SU-DHL-6 (cell line): ENCODE data around the gene EPS8.

Experiments
- H2AFZ ChIP-seq: fragments of 200-600 bp; sonication (generic); 2 replicates; pipeline ENCODE4 v1.6.1; 2014; ENCODE audit warnings: low read depth, mild to moderate bottlenecking, moderate library complexity, mixed read lengths, antibody characterized with exemption, low read length; ENCODE audit not compliant: severe bottlenecking
- H3F3A ChIP-seq: fragments of 200-600 bp; shearing (Covaris generic); 2 replicates; pipeline ENCODE4 v1.6.0; 2016; ENCODE audit warnings: antibody characterized with exemption, mild to moderate bottlenecking; ENCODE audit not compliant: insufficient read depth
- H3K27ac ChIP-seq: fragments of 200-600 bp; sonication (generic); 2 replicates; pipeline ENCODE4 v1.5.1; 2016; ENCODE audit warnings: low read depth, mild to moderate bottlenecking, low read length, moderate library complexity, mixed read lengths
- H3K27me3 ChIP-seq: fragments of 200-600 bp; sonication (generic), shearing (Covaris generic); 2 replicates; pipeline ENCODE4 v1.6.0; 2014; ENCODE audit warnings: mild to moderate bottlenecking, low read length
- H3K36me3 ChIP-seq: fragments of 200-600 bp; sonication (generic); 2 replicates; pipeline ENCODE4 v1.6.1; 2014; ENCODE audit warnings: mild to moderate bottlenecking, low read length, mixed read lengths
- H3K4me2 ChIP-seq: fragments of 300-600, 200-600 bp; shearing (Covaris generic), sonication (generic); 2 replicates; pipeline ENCODE4 v1.6.0; 2014; ENCODE audit warnings: low read length, low read depth, mild to moderate bottlenecking; ENCODE audit not compliant: poor library complexity, severe bottlenecking
- H3K4me3 ChIP-seq: fragments of 200-600 bp; sonication (generic); 2 replicates; pipeline ENCODE4 v1.5.1; 2014; ENCODE audit warnings: antibody characterized with exemption, low read length, mild to moderate bottlenecking, mixed read lengths; ENCODE audit not compliant: insufficient read depth, poor library complexity, severe bottlenecking
- H3K79me2 ChIP-seq: fragments of 200-600 bp; sonication (generic); 2 replicates; pipeline ENCODE4 v1.6.1; 2014; ENCODE audit warnings: mild to moderate bottlenecking, low read length, moderate library complexity; ENCODE audit not compliant: insufficient read depth
- H3K9ac ChIP-seq: fragments of 200-600 bp; sonication (generic); 2 replicates; pipeline ENCODE4 v1.7.0; 2014; ENCODE audit warnings: mild to moderate bottlenecking, low read length
- H3K9me2 ChIP-seq: fragments of 200-600 bp; sonication (generic); replicated peaks from 2 replicates; pipeline ENCODE4 v1.6.1; 2014; ENCODE audit warnings: low read length; ENCODE audit not compliant: insufficient read depth
- H3K9me3 ChIP-seq: fragments of 200-600 bp; sonication (generic); 2 replicates; pipeline ENCODE4 v1.6.1; 2014; ENCODE audit warnings: low read length, mixed read lengths; ENCODE audit not compliant: insufficient read depth
- H4K20me1 ChIP-seq: fragments of 200-600 bp; sonication (generic); 2 replicates; pipeline ENCODE4 v1.6.1; 2014; ENCODE audit warnings: low read depth, mild to moderate bottlenecking, antibody characterized with exemption, low read length, moderate library complexity, mixed read lengths
- CTCF ChIP-seq: fragments of 200-600 bp; sonication (generic); IDR thresholded peaks from one replicate; pipeline ENCODE4 v1.5.1; 2017; ENCODE audit warnings: antibody characterized with exemption, mild to moderate bottlenecking, low read length, moderate library complexity; ENCODE audit not compliant: insufficient read depth, poor library complexity, severe bottlenecking
- EZH2phosphoT487 ChIP-seq: fragments of 200-600 bp; sonication (generic), shearing (Covaris generic); conservative IDR thresholded peaks from 2 replicates; pipeline ENCODE4 v1.6.1; 2018; ENCODE audit warnings: mild to moderate bottlenecking, antibody characterized with exemption, low read length, moderate library complexity, mixed read lengths

Gene EPS8

DNA sequence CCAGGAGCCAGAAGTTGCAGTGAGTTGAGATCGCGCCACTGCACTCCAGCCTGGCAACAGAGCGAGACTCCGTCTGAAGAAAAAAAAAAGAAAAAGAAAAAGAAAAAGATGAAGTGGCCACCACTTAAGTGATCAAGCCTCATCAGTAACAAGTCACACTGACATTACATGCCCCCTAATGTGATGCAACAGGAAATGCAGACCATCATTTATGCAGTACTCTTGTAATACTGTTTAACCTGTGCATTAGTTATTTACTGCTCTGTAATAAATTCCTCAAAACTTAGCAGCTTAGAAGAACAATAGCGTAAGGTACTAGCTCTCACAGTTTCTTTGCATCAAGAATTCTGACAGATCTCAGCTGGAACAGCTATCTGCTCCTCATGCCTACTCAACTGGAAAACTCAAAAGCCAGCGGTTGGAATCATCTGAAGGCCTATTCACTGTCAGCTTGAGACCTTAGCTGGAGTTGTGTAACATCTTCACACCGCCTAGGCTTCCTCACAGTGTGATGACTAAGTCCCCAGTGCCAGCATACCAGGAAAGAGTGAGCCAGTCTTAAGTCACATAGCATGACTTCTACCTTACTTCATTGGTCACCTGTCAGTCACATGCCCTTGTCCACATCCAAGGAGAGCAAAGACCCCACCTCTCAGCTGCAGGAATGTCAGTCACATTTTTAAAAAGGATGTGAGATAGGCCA, 31.5 kb downstream of the EPS8 start:
- Histone ChIP-seq H3K9me3 (no peaks in the 10 kb centered on the region), H2AFZ (no peak overlapping the region), H3K79me2 (no peaks in the 10 kb centered on the region), H4K20me1 (no peaks in the 10 kb centered on the region), H3K4me2 (no peak overlapping the region), H3K4me3 (no peak overlapping the region), H3K9me2 (no peaks in the 10 kb centered on the region), H3K9ac (no peak overlapping the region), H3K27ac (no peak overlapping the region), H3K27me3 (no peaks in the 10 kb centered on the region), H3K36me3 (no peaks in the 10 kb centered on the region), H3F3A (no peaks in the 10 kb centered on the region)
- TF ChIP-seq EZH2phosphoT487, result no peak
- TF ChIP-seq CTCF, result no peak

- Histone ChIP-seq H3K36me3 (no peaks in the 10 kb centered on the region), H3K27me3 (no peaks in the 10 kb centered on the region), H3K4me2 (no peak overlapping the region), H3K9me2 (no peaks in the 10 kb centered on the region), H3K4me3 (no peak overlapping the region), H3K79me2 (no peaks in the 10 kb centered on the region), H3F3A (no peaks in the 10 kb centered on the region), H2AFZ (no peak overlapping the region), H3K9me3 (no peaks in the 10 kb centered on the region), H3K9ac (no peak overlapping the region), H3K27ac (no peak overlapping the region), H4K20me1 (no peaks in the 10 kb centered on the region)
- TF ChIP-seq CTCF, result no peak
- no peak for TF ChIP-seq EZH2phosphoT487
Observed at GRCh38 chr12:15756822-15757221, 32.4 kb downstream of the EPS8 start.

- no peak overlapping the region for H3K9ac ChIP-seq
- no peaks in the 10 kb centered on the region for H4K20me1 ChIP-seq
- no peaks in the 10 kb centered on the region for H3K36me3 ChIP-seq
- H3K9me3 ChIP-seq, result no peaks in the 10 kb centered on the region
- H3K27ac ChIP-seq, result no peak overlapping the region
- H3K9me2 ChIP-seq, result no peaks in the 10 kb centered on the region
- H3K27me3 ChIP-seq, result no peaks in the 10 kb centered on the region
- no peaks in the 10 kb centered on the region for H3K79me2 ChIP-seq
- H3K4me2 ChIP-seq, result no peak overlapping the region
- no peak overlapping the region for H3K4me3 ChIP-seq
- TF ChIP-seq EZH2phosphoT487 (no peak), CTCF (no peak)
- H3F3A ChIP-seq, result no peaks in the 10 kb centered on the region
- H2AFZ ChIP-seq, result no peak overlapping the region
Observed at GRCh38 chr12:15754233-15754632, 35.0 kb downstream of the EPS8 start.
